Amniotic epithelial cell (primary cell): ENCODE measurements around the gene SCN8A.
A peak's percentile ranks its signal among the peaks of the same experiment; 100 is the strongest.
"Not testable (repeated sequence)": the region's sequence is repeated elsewhere in the genome, so short reads cannot be mapped to it uniquely, and the experiment has no call there.

Experiments used
- DNase-seq: peaks from one replicate; pipeline ENCODE4 v3.0.0-alpha.2; 2010; ENCODE audit warnings: low read depth

Gene SCN8A

DNA sequence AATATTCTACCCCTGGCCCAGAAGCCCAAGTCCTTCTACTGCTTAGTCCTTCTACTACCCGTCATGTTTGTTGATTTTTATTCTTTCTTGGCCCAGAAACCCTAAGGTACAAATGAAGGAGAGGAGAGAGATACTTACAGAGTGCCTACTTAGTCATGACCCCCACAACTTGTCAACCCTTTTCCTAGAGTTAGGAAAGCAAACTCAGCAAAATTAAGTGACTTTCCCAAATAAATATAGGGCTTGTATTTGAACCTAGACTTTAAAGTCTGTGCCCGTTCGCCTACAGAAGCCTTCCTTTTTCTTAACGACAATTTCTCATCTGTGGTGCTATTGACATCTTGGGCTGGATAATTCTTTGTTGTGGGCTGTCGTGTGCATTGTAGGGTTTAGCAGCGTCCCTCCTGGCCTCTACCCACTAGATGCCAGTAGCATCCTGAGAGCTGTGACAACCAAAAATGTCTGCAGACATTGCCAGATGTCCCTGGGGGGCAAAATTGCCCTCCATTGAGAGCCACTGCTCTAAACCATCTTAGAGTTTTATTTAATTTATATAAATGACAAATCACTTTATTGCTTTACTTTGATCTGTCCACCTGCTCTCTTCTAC, 175.1 kb downstream of the SCN8A start:
- no peak for DNase-seq

DNA sequence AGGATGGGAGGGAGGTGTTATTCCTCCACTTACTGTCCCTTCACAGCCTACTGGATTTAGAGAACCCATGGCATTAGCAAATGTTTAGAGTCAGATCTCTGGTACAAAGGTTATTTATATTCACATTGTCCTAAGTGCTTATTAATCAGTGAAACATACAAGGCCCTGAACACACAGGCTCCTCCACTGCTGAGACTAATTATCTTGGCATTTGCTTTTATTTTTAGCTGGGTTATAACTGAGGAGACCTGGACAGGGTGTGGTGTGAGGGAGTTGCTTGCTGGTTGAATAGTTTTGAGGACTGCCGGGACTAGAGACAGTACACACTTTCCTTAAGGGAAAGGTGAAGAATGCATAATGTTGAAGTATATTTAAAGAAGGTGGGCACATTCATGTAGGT, 180.0 kb downstream of the SCN8A start:
- no peak for DNase-seq

DNA sequence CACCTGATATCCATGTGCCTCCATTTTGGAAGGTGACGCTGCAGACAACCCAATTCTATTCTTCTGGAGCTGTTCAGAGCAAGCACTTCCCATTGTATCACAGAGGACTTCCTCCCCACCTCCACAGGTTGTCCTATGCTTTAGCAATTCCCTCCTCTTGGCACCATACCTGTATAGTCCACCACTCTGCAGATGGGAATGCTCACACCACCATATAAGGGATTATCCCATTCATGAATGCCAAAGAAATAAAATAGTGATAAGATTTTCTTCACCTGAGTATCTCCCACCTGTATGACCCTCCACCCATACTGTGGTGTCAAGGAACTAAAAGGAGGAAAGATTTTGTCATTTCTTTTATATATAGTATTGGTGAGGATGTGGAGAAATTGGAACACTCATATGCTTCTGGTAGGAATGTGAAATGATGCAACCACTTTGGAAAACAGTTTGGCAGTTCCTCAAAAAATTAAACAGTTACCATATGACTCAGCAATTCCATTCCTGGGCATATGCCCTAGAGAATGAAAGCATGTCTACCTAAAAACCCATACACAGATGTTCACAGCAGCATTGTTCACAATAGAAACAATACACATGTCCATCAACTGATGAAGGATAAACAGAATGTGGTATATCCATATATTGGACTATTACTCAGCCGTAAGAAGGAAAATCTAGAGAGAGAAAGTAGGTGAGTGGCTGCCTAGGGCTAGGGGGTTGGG, 182.3 kb downstream of the SCN8A start:
- peak; percentile 71 for DNase-seq

DNA sequence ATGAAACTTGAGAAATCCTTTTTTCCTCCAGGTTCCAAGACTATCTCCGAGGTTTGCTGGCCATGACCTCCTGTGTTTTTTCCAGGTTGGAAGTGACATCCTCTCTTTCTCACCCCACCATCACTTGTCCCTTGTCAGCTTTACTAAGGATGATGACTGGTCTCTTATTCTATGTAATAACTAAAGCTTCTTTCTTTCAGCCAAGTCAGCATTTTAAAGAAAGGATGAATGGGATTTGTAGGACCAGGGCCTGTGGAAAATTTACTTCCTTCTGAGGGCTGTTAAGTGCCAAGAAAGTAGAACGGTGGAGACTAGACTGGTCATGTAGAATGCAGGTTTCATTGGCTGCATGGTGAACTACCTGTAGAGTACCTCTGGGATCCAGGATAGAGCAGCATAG, 183.9 kb downstream of the SCN8A start:
- no peak for DNase-seq

DNA sequence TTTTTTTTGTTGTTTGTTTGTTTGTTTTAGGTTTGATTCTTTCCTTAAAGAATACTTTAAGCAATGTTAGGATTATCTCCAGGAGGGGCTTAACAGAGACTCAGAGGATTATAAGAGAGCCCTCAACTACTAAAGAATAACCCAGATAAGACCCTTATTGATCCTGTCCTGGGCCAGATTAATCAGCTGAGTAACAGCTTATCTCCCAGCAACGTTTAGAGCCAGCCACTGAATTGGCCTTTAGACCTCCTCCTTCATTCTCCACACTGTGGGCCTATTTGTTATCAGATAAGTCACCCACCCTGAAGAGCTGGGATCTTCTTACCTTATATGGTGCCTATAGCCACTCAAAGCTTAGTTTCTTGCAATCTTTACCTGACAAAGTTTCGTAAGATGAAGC, 186.4 kb downstream of the SCN8A start:
- DNase-seq, result no peak

- no peak for DNase-seq
These were observed 186.9 kb downstream of the SCN8A start for GRCh38 chr12:51777973-51778372.

DNA sequence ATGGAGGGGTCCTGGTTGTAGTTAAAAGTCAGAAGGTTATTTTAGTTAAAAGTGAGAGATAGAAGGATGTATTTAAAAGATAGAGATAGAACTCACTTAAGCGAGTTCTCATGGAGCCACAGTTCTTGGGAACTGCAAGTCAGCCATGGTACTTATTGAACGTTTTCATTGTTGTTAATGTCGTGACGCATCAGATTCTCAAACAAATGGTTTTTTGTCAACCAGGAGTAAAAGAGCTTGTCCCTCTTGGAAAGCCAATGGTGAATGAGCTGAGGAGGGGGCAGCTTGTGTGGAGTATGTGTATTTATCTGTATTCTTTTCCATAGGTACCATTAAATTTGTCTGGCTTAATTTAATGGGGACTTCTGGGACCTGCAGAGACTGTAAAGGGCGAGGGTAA, 188.8 kb downstream of the SCN8A start:
- DNase-seq, result no peak

DNA sequence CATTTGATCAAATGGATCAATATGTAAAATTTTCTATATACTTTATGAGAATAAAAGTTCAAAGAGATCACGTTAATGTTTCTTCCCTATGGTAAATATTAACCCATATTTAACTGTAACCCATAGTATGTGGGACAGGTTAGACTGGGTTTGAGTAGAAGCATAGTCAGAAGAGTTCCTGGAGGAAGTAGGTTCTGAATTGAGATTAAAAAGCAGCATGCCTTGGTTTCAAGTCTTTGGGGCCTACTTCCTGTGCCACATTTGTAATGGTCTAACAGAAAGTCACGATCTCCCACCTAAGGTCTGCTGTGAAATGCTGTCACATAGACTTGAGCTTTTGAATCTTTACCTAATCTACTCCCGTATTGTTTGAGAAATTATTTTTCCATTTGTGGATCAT, 193.7 kb downstream of the SCN8A start:
- DNase-seq, result no peak

- DNase-seq, result no peak
These were observed 194.9 kb downstream of the SCN8A start for GRCh38 chr12:51785906-51786305.

GRCh38 chr12:51788876-51789275, 197.8 kb downstream of the SCN8A start:
- DNase-seq, result peak; percentile 68

DNA sequence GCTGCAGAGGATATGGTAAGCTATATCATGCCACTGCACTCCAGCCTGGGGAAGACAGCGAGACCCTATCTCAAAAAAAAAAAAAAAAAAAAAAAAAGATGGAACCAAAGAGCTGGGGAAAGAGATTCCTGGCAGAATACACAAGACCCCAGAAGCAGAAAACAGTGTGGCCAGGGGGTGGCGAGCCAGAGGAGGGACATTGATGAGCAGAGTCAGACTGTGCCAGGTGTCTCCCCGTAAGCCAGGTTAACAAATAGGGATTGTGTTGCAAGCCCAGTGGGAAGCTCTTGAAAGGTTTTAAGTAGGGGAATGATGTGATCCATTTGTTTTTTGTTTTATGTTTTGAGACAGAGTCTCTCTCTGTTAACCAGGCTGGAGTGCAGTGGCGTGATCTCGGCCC, 201.4 kb downstream of the SCN8A start:
- DNase-seq, result no peak

GRCh38 chr12:51793201-51793600, 202.2 kb downstream of the SCN8A start:
- peak; percentile 18 for DNase-seq

DNA sequence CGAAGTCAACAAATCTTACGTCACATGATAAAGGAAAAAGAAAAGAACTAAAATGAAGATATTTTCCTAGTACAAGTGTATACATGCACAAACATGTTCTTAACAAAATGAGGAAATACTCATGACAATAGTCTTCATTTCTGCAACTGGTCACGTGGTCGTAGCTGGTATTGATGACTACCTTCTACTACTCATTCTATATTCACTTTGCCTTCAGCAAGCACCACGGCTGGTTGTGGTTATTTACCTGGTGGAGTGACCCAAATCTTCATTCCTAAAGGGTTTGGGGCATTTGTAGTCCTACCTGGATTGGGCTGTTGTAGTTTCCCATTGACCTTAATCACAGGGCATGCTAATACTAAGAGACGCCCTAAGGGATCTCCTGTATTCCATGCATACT, 206.3 kb downstream of the SCN8A start:
- no peak for DNase-seq

DNA sequence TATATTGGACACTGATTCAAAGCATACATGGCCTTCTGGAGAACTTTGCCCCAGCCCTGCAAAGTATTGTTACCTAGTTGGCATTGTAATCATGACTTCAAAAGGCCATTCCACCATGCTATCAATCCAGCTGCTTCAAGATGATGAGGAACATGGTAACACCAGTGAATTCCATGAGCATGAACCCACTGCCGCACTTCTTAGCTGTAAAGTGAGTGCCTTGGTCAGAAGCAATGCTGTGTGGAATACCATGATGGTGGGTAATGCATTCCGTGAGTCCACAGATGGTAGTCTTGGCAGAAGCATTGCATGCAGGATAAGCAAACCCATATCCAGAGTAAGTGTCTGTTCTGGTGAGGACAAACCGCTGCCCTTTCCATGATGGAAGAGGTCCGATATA, 207.0 kb downstream of the SCN8A start:
- not testable (repeated sequence) for DNase-seq

DNA sequence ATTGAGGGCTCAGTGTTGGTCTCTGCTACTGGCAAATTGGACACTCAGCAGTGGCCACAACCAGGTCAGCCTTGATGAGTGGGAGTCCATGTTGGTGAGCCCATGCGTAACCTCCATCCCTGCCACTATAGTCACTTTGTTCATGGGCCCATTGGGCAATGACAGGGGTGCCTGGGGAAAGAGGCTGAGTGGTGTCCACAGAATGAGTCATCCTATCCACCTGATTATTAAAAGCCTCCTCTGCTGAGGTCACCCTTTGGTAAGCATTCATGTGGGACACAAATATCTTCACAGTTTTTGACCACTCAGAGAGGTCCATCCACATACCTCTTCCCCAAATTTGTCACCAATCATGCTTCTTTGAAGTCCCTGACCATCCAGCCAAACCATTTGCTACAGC, 207.5 kb downstream of the SCN8A start:
- no peak for DNase-seq

- DNase-seq, result no peak
These were observed 210.0 kb downstream of the SCN8A start for GRCh38 chr12:51801027-51801426.

- DNase-seq, result no peak
These were observed 215.9 kb downstream of the SCN8A start for GRCh38 chr12:51806896-51807295.

- no peak for DNase-seq
These were observed 218.2 kb downstream of the SCN8A start for GRCh38 chr12:51809193-51809592.

DNA sequence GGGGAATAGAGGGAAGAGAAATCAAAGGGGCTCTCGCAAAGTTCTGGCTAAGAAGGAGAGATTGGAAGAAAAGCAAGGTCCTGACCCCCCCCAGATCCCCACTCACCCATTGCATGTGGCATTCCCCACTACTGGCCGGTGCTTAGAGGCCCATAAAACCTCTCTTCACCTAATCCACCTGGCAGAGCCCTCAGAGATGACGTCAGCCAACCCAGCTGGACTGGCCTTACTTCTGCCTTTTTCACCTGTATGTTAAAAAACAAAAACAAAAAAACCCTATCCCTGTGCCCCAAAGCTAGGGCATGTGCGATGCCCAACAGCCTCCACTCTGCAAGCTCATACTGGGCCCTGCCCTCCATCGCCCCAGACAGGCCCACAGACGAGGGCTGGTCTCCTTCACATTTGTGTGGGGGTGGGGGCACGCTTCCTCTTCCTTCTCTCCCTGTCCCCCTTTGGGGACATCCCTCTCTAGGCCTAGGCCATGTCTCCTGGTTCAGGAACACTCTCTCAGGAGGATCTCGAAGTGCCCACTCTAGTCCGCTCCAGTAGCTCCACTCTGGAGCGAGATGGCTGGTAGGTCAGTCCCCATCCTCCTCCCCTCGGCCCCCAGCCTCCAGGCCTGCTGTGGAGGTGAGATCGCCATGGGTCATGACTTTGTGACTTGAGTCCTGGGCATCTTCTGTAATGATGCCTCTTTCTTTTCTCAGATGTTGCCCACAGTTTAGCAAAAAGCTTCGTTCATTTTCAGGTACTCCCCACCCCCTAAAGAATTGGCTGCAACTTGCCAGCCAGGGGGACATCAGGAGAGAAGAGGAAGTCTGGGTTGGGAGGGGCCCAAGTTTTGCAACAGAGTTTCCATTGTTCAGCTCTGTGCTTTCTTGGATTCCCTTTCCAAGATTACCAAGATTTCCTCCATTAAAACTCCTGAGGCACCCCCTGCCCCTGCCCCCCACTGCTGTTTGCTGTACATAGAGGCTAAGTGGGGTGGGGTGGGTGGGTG, 220.5 kb downstream of the SCN8A start:
- DNase-seq, result no peak

- no peak for DNase-seq
These were observed 221.8 kb downstream of the SCN8A start for GRCh38 chr12:51812871-51813270.

- DNase-seq, result no peak
These were observed 222.9 kb downstream of the SCN8A start for GRCh38 chr12:51813931-51814310.

GRCh38 chr12:51814311-51815088, 223.5 kb downstream of the SCN8A start:
- peak; percentile 72 for DNase-seq
